Right atrium auricular region (tissue), 2 donors: Measurements from ENCODE around the gene FAM210A. TPM values are rescaled to one million over a fixed set of nuclear protein-coding genes. Genes with fewer than 3 reads are reported as not detected.
"Not testable (repeated sequence)": the region's sequence is repeated elsewhere in the genome, so short reads cannot be mapped to it uniquely, and the experiment has no call there.

Experiments used
- DNase-seq: peaks from one replicate; pipeline ENCODE4 v3.0.0-alpha.2; 2019; ENCODE audit warnings: low spot score
- H3K27ac ChIP-seq, 2 donors: fragments of 200-600 bp; sonication (generic); 1 replicate in 1 of 2; 2 replicates in 1 of 2; pipeline ENCODE4 v1.5.1; 2016 to 2019
- H3K27me3 ChIP-seq, 2 donors: fragments of 200-600 bp; sonication (generic); one replicate each; pipeline versions ENCODE4 v1.5.1 to v1.6.0; 2017 to 2019
- H3K36me3 ChIP-seq: fragments of 200-600 bp; sonication (generic); one replicate; pipeline ENCODE4 v1.5.1; 2016
- H3K4me1 ChIP-seq, 2 donors: fragments of 200-600 bp; sonication (generic); one replicate each; pipeline versions ENCODE4 v1.5.1 to v1.6.0; 2017 to 2019
- H3K4me3 ChIP-seq, 2 donors: fragments of 200-600 bp; sonication (generic); 1 replicate in 1 of 2; 2 replicates in 1 of 2; pipeline ENCODE4 v1.5.1; 2017 to 2019; ENCODE audit warnings: mild to moderate bottlenecking in 1 of 2, moderate library complexity in 1 of 2
- H3K9me3 ChIP-seq, 2 donors: fragments of 200-600 bp; sonication (generic); one replicate each; pipeline ENCODE4 v1.5.1; 2019
- total RNA-seq, 2 donors: library from RNA; depleted of rRNA; stranded (reverse); fragments of >200 nt; gene quantifications; one replicate each; pipeline ENCODE4 v1.1.0, GENCODE V29; 2016
- TF ChIP-seq, protein P1 (sequence below), 2 donors: fragments of 200-600 bp; sonication (generic); IDR thresholded peaks; one replicate each; pipeline ENCODE4 v1.5.1; 2019; ENCODE audit warnings: antibody characterized with exemption in 2 of 2

The FAM210A gene
- total RNA-seq, 2 donors from 2014 or later: 31.8 to 40.8 TPM

DNA sequence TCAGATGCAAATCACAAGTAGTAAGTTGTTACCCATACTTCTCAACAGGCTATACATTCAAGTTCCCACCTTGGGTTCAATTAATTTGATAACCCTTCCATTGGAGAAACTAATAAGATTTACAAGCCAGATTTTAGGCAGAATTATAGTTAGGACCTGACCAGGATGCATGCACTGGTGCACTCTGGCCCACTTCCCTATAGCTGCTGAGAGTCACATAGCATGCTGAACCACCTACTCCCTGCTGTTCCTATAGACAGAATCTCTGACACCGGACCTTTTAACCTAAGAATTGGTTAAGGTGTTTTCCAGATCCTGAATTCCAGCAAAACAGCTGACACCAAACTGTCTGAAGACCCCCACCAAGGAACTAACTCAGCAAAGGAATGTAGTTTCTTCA, 26.2 kb downstream of the FAM210A start:
- H3K27ac ChIP-seq: no peak overlapping the region
- H3K27me3 ChIP-seq: no peaks in the 10 kb centered on the region
- no peaks in the 10 kb centered on the region for H3K4me1 ChIP-seq
- TF ChIP-seq, protein P1, sequence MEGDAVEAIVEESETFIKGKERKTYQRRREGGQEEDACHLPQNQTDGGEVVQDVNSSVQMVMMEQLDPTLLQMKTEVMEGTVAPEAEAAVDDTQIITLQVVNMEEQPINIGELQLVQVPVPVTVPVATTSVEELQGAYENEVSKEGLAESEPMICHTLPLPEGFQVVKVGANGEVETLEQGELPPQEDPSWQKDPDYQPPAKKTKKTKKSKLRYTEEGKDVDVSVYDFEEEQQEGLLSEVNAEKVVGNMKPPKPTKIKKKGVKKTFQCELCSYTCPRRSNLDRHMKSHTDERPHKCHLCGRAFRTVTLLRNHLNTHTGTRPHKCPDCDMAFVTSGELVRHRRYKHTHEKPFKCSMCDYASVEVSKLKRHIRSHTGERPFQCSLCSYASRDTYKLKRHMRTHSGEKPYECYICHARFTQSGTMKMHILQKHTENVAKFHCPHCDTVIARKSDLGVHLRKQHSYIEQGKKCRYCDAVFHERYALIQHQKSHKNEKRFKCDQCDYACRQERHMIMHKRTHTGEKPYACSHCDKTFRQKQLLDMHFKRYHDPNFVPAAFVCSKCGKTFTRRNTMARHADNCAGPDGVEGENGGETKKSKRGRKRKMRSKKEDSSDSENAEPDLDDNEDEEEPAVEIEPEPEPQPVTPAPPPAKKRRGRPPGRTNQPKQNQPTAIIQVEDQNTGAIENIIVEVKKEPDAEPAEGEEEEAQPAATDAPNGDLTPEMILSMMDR (IDR thresholded peaks at IDR 0.05): no peak
- H3K36me3 ChIP-seq: no peaks in the 10 kb centered on the region
- no peak for DNase-seq
- peaks cover 0 to 10% of the 10 kb centered on the region in 2 donors for H3K9me3 ChIP-seq
- no peak overlapping the region for H3K4me3 ChIP-seq

DNA sequence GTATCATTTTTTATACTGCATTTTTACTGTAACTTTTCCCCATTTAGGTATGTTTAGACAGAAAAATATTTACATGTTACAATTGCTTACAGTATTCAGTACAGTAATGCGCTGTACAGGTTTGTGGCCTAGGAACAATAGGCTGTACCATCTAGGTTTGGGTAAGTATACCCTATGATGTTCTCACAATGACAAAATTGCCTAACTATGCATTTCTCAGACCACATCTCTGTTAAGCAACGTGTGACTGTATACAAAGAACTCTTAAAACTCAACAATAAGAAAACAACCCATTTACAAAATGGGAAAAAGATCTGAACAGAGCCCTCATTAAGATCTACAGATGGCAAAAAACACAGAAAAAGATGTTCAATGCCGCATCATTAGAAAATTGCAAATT, 29.4 kb downstream of the FAM210A start:
- Histone ChIP-seq H3K27ac (no peak overlapping the region), H3K4me3 (no peak overlapping the region), H3K27me3 (no peaks in the 10 kb centered on the region), H3K36me3 (no peaks in the 10 kb centered on the region), H3K9me3 (no peaks in the 10 kb centered on the region), H3K4me1 (no peaks in the 10 kb centered on the region)
- TF ChIP-seq, protein P1 (IDR thresholded peaks at IDR 0.05): no peak
- no peak for DNase-seq

DNA sequence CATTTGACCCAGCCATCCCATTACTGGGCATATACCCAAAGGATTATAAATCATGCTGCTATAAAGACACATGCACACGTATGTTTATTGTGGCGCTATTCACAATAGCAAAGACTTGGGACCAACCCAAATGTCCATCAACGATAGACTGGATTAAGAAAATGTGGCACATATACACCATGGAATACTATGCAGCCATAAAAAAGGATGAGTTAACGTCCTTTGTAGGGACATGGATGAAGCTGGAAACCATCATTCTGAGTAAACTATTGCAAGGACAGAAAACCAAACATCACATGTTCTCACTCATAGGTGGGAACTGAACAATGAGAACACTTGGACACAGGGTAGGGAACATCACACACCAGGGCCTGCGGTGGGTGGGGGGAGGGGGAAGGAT, 31.0 kb downstream of the FAM210A start:
- H3K4me3 ChIP-seq, H3K9me3 ChIP-seq, H3K36me3 ChIP-seq, H3K4me1 ChIP-seq, DNase-seq, H3K27ac ChIP-seq, H3K27me3 ChIP-seq: not testable (repeated sequence)

DNA sequence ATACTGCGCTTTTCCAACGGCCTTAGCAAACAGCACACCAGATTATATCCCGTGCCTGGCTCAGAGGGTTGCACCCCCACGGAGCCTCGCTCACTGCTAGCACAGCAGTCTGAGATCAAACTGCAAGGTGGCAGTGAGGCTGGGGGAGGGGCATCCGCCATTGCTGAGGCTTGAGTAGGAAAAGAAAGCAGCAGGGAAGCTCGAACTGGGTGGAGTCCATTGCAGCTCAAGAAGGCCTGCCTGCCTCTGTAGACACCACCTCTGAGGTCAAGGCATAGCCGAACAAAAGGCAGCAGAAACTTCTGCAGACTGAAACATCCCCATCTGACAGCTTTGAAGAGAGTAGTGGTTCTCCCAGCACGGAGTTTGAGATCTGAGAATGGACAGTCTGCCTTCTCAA, 36.3 kb downstream of the FAM210A start:
- peaks cover 0 to 33% of the 10 kb centered on the region in 2 donors for H3K4me1 ChIP-seq
- DNase-seq, H3K27me3 ChIP-seq: not testable (repeated sequence)

DNA sequence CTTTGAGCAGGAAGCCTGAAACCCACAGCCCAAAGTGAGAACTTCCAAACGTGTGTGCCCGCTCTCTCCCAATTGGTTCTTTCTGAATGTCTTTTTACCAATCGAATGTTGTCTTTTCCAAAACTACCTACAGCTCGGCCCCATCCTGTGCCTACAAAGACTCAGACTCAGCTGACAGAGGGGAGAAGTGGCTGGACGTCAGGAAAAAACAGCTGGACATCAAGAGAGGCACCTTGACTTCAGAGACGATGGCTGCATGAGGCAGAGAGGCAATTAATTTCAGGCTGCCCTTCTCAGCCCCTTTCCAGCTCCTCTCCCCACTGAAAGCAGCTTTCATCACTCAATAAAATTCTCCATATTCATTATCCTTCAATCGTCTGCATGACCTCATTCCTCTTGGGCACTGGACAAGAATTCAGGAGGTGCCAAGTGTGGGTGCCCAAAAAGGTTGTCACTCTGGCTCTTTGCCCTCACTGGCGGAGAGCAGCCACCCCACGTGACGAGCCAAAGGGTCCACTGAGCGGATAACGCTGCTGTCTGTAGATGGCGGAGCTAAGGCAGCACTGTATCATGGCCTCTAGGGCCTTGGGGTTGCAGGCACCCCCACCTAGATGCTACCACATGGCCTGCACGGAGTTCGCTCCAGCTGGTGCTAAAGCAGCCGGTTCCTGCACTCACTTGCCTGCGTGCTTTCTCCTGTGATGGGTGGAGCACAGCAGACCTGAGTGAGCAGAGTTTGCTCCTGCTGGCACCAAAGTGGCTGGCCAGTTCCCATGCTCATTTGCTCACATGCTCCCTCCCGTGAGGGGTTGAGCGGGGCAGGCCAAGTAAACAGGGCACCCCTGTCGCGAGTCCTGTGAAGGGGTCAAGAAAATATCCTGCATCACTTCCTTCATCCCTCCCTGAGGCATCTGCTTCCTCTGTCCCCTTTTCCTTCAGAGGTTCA, 37.9 kb downstream of the FAM210A start:
- DNase-seq: no peak
- TF ChIP-seq, protein P1 (IDR thresholded peaks at IDR 0.05): no peak
- H3K9me3 ChIP-seq: no peaks in the 10 kb centered on the region
- H3K36me3 ChIP-seq: no peaks in the 10 kb centered on the region
- H3K4me3 ChIP-seq: no peak overlapping the region
- peak overlapping the region; percentile 57 to 73 for H3K27ac ChIP-seq
- H3K4me1 ChIP-seq: peaks cover 0 to 41% of the 10 kb centered on the region in 2 donors
- no peaks in the 10 kb centered on the region for H3K27me3 ChIP-seq

More for the DNA sequence above, 36.3 kb downstream of the FAM210A start:
- not testable (repeated sequence) for H3K9me3 ChIP-seq, H3K27ac ChIP-seq, H3K36me3 ChIP-seq, H3K4me3 ChIP-seq

DNA sequence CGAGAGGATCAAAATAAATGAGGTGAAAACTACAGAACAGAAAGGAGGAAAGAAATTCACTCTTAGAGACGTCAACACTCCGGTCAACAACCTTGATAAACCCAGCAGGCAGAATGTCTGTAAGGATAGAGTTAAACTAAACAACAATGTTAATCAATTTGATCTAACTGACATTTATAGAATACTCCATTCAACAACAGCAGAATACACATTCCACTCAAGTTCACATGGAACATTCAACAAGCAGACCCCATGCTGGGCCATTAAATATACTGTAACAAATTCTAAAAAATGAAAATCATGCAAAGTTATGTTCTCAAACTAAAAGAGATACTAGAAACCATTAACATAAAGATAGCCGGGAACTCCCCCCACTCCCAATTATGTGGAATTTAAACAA, 41.8 kb downstream of the FAM210A start:
- Histone ChIP-seq H3K4me1 (peaks cover 0 to 49% of the 10 kb centered on the region in 2 donors), H3K4me3 (no peak overlapping the region), H3K36me3 (no peaks in the 10 kb centered on the region), H3K27ac (no peak overlapping the region), H3K9me3 (no peaks in the 10 kb centered on the region), H3K27me3 (no peaks in the 10 kb centered on the region)
- TF ChIP-seq, protein P1 (IDR thresholded peaks at IDR 0.05): no peak
- DNase-seq: no peak
